ENCODE measurements around the gene ADAMTS15.

The ADAMTS15 gene

DNA sequence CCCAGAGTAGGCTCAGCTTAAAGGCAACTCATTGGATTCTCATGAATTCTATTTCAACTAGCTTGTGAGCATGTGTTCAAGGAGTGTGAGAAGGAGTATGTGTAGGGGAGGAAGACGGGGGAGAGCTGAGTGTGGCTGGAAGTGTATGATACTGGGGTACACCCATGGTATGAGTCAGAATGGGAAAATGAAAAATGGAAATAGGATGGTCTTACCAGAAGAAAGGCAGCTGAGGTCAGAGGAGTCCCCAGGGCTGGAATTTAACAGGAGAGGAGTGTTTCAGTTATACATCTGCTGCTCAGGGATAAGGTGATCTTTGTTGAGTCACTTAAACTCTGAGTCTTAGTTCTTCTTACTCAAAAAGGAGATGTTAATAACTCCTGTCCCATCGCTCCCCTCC, 6.7 kb upstream of the ADAMTS15 start:
- DNase-seq (ENCODE audit: extremely low read depth, low read depth) = no peak
- TF ChIP-seq CTCF (IDR thresholded peaks at IDR 0.05; ENCODE audit: low read depth, low read length, missing control alignments) = no peak
- H3K4me3 ChIP-seq (replicated peaks; ENCODE audit: low read depth, low read length) = no peak overlapping the region

DNA sequence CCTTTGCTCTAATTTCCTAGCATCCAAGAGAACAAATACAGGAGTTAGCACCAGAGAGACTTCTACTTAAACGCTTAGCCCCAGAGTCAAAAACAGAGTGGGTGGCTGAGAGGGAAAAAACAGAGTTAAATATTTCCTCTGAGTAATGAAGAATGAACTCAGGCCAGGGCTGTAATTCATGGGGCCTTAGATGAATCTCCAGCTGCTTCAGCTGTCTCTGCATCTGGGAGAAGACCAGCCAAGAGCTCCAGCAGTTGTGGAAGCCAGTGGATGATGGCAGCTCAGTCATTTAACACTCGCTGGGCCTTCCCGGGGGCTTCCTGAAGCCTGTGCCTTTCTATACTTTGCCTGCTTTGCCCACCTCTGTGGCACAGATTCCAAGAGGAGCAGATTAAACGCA, 5.7 kb upstream of the ADAMTS15 start:
- no peak overlapping the region for H3K4me3 ChIP-seq (replicated peaks; ENCODE audit: low read depth, low read length)
- no peak for TF ChIP-seq CTCF (IDR thresholded peaks at IDR 0.05; ENCODE audit: low read depth, low read length, missing control alignments)
- DNase-seq (ENCODE audit: extremely low read depth, low read depth) = no peak

DNA sequence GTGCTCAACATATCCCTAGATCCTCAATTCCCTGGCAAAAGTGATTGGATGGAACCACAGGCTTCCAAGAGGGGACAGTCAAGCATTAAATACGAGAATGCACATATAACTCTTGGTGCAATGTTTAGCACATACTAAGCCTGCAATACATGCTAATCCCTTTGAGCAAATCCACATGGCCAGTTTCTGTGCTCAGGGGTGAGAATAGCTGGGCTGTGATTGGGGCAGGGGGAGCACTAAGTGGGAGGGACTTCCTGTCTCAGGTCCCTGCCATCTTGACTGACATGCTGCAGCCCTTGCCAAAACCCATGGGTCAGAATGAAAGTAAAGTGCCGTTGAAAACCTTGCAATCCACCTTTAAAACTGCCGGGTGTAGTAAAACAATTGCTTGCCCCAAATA, 2.7 kb upstream of the ADAMTS15 start:
- TF ChIP-seq CTCF (IDR thresholded peaks at IDR 0.05; ENCODE audit: low read depth, low read length, missing control alignments) = no peak
- DNase-seq (ENCODE audit: extremely low read depth, low read depth) = no peak
- H3K4me3 ChIP-seq (replicated peaks; ENCODE audit: low read depth, low read length) = no peak overlapping the region

DNA sequence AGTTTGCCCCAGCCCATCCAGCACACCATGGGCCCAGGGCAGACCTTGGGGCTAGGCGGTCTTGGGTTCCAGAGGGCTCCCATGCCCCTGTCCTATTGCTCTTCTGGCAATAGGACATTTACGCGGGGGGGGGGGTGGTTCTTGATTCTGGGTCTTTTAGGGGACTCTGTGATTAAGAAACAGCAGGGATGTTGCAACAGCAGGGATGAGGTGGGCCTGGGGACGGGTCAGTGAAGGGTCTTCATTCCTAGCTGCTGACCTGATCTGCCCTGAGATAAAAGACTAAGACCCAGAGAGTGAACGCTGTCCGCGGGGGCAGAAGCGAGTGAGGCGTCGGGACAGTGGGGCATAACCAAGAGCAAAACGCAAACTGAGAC, 418 bp upstream of the ADAMTS15 start:
- no peak for DNase-seq (ENCODE audit: extremely low read depth, low read depth)
- no peak for TF ChIP-seq CTCF (IDR thresholded peaks at IDR 0.05; ENCODE audit: low read depth, low read length, missing control alignments)
- peak overlapping the region; percentile 54 for H3K4me3 ChIP-seq (replicated peaks; ENCODE audit: low read depth, low read length)

DNA sequence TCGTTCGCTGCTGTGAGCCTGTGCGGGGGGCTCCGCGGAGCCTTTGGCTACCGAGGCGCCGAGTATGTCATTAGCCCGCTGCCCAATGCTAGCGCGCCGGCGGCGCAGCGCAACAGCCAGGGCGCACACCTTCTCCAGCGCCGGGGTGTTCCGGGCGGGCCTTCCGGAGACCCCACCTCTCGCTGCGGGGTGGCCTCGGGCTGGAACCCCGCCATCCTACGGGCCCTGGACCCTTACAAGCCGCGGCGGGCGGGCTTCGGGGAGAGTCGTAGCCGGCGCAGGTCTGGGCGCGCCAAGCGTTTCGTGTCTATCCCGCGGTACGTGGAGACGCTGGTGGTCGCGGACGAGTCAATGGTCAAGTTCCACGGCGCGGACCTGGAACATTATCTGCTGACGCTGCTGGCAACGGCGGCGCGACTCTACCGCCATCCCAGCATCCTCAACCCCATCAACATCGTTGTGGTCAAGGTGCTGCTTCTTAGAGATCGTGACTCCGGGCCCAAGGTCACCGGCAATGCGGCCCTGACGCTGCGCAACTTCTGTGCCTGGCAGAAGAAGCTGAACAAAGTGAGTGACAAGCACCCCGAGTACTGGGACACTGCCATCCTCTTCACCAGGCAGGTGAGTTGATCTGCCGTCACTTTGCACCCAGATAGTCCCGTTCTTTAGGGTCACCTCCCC, 1.0 kb downstream of the ADAMTS15 start:
- H3K4me3 ChIP-seq (replicated peaks; ENCODE audit: low read depth, low read length) = peak overlapping the region; percentile 54
- no peak for TF ChIP-seq CTCF (IDR thresholded peaks at IDR 0.05; ENCODE audit: low read depth, low read length, missing control alignments)
- DNase-seq (ENCODE audit: extremely low read depth, low read depth) = no peak

DNA sequence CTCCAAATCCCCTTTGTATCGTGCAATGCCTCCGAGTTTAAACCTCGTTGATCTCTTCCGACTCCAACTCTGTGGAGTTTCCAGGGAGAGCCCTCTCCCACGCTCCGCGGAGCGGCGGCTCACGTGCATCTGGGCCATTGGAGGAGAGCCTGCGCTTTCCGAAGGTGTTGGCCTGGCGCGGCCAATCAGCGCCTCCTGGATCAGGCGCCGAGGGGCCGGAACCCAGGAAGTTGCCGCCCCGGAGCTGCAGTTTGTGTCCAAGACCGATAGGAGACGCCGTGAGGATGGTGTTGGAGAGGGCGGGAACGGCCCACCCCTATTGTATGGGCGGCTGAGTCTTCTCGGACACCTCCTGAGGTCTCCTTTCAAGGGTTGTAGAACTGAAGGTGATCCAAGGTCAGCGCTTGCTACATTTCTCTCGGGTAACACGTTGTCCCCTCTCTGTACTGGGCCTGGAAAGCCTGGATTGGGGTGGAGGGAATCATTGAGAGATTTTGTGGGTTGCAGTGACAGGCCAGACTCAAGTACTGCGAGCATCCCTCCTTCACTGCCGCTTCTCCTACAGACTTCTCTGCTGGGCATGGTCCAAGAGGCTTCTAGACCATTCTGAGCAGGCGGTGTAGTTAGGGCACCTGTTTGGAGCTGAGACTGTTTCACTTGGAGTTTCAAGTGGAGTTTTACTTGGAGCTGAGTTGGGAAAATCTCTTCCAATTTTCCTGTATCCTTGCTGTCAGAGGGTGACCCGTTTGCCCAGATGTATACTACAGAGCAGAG, 1.7 kb downstream of the ADAMTS15 start:
- TF ChIP-seq CTCF (IDR thresholded peaks at IDR 0.05; ENCODE audit: low read depth, low read length, missing control alignments) = peak; percentile 53
- H3K4me3 ChIP-seq (replicated peaks; ENCODE audit: low read depth, low read length) = peak overlapping the region; percentile 54
- DNase-seq (ENCODE audit: extremely low read depth, low read depth) = no peak
